ENCODE data around the gene TBC1D2B. TPM values are rescaled to one million over a fixed set of nuclear protein-coding genes. Genes with fewer than 3 reads are reported as not detected.

Gene TBC1D2B
- polyA plus RNA-seq, 1 experiment = 39.8 TPM

DNA sequence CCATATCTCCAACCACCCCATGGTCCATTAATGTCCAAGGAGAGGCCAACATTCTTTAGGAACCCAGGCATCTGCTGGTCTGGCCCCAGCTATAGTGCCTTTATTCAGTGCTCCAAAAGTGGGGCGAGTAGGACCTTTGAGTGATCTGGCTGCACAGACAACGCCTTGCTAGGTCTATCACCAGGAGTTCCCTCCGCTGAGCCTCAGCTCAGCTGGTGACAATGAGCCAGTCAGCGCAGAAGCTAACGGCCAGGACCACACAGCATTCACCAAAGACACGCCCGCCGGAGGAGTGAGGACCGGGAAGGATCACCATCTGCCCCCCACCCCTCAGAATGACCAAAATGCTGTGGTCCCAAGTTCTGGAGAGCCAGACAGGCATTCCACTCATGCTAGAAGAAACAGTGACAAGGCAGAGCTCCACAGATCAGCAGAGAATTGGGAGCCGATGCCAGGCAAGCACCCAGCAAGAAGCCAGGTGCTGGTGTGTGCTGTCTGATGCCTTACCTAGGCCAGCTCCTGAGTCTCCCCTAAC lies 19.0 kb downstream of the TBC1D2B start:
- no peak overlapping the region for H3K4me3 ChIP-seq (ENCODE audit: low read depth, low read length)
- POLR2A ChIA-PET = no interaction called here
- CTCF ChIA-PET = interaction anchor here (0.6 to 2.3 kb wide), 7 partner anchors 8 to 182 kb away, joined by 3 to 6 read pairs (median 4); no protein-coding TSS in a partner anchor

DNA sequence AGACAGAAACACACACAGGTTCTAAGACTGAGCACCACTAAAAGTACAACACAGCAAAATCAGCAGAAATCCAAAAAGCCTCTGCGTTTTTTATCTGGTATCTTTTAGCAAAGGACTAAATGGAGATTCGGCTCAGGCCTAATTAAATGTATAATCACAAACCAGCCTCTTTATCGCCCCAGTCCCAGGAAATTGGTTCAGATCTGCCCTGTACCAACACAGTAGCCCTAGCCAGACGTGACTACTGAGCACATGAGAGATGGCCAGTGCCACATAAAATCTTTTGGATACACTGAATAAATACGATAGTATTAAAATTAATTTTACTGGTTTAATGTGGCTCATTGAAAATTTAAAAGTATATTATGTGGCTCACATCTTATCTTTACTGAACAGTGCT lies 19.7 kb downstream of the TBC1D2B start:
- no peaks in the 10 kb centered on the region for H3K27me3 ChIP-seq (ENCODE audit: control insufficient read depth, insufficient read depth, low read length)
- DNase-seq (ENCODE audit: low read depth) = no peak
- ChIA-PET CTCF (interaction anchor here (0.6 to 1.9 kb wide), 4 partner anchors 18 to 394 kb away, joined by 3 to 6 read pairs (median 4); no protein-coding TSS in a partner anchor), POLR2A (no interaction called here)
- H3K36me3 ChIP-seq (ENCODE audit: control insufficient read depth, insufficient read depth, low read length) = no peaks in the 10 kb centered on the region; the same call in 1 of the 2 replicates
- TF ChIP-seq, protein P1, sequence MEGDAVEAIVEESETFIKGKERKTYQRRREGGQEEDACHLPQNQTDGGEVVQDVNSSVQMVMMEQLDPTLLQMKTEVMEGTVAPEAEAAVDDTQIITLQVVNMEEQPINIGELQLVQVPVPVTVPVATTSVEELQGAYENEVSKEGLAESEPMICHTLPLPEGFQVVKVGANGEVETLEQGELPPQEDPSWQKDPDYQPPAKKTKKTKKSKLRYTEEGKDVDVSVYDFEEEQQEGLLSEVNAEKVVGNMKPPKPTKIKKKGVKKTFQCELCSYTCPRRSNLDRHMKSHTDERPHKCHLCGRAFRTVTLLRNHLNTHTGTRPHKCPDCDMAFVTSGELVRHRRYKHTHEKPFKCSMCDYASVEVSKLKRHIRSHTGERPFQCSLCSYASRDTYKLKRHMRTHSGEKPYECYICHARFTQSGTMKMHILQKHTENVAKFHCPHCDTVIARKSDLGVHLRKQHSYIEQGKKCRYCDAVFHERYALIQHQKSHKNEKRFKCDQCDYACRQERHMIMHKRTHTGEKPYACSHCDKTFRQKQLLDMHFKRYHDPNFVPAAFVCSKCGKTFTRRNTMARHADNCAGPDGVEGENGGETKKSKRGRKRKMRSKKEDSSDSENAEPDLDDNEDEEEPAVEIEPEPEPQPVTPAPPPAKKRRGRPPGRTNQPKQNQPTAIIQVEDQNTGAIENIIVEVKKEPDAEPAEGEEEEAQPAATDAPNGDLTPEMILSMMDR (IDR thresholded peaks at IDR 0.05; ENCODE audit: insufficient read depth, low read depth, low read length) = no peak
- H3K4me3 ChIP-seq (ENCODE audit: low read depth, low read length) = no peak overlapping the region

More for the DNA sequence above, 19.0 kb downstream of the TBC1D2B start:
- TF ChIP-seq, protein P1 (IDR thresholded peaks at IDR 0.05; ENCODE audit: insufficient read depth, low read depth, low read length) = no peak
- no peaks in the 10 kb centered on the region; the same call in 1 of the 2 replicates for H3K36me3 ChIP-seq (ENCODE audit: control insufficient read depth, insufficient read depth, low read length)
- no peaks in the 10 kb centered on the region for H3K27me3 ChIP-seq (ENCODE audit: control insufficient read depth, insufficient read depth, low read length)
- DNase-seq (ENCODE audit: low read depth) = no peak

DNA sequence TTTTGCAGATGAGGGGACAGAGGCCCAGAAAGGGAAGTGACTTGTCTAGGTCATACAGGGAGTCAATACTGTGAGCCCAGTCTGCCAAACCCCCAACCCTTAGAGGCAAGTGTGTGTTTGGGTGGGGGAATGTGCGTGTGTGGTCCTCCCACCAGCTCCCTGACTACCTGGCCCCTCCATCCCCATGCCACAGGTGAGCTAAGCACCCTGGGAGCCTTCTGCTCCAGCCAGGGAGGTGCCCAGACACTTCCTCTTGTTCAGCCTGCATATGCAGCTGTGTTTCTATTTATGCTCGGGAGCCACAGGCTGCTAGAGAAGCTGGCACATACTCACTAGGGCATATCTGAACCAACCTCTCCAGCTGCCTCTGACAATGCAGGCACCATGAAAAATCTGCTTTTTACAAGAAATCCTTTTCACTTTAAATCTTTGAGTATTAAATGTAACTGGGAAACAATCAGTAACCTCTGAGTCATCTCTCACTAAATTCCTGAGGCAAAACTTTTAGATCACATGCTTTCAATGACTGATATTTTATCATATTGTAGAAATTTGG lies 20.7 kb downstream of the TBC1D2B start:
- DNase-seq (ENCODE audit: low read depth) = no peak
- ChIA-PET CTCF (interaction anchor here (0.8 to 1.9 kb wide), 3 partner anchors 15 to 52 kb away, joined by 3 to 6 read pairs (median 3); no protein-coding TSS in a partner anchor), POLR2A (interaction anchor here (0.7 kb wide), 2 partner anchors 37 to 574 kb away, joined by 3 to 4 read pairs; no protein-coding TSS in a partner anchor)
- TF ChIP-seq, protein P1 (IDR thresholded peaks at IDR 0.05; ENCODE audit: insufficient read depth, low read depth, low read length) = no peak
- H3K36me3 ChIP-seq (ENCODE audit: control insufficient read depth, insufficient read depth, low read length) = no peaks in the 10 kb centered on the region; the same call in 1 of the 2 replicates
- no peak overlapping the region for H3K4me3 ChIP-seq (ENCODE audit: low read depth, low read length)
- no peaks in the 10 kb centered on the region for H3K27me3 ChIP-seq (ENCODE audit: control insufficient read depth, insufficient read depth, low read length)

DNA sequence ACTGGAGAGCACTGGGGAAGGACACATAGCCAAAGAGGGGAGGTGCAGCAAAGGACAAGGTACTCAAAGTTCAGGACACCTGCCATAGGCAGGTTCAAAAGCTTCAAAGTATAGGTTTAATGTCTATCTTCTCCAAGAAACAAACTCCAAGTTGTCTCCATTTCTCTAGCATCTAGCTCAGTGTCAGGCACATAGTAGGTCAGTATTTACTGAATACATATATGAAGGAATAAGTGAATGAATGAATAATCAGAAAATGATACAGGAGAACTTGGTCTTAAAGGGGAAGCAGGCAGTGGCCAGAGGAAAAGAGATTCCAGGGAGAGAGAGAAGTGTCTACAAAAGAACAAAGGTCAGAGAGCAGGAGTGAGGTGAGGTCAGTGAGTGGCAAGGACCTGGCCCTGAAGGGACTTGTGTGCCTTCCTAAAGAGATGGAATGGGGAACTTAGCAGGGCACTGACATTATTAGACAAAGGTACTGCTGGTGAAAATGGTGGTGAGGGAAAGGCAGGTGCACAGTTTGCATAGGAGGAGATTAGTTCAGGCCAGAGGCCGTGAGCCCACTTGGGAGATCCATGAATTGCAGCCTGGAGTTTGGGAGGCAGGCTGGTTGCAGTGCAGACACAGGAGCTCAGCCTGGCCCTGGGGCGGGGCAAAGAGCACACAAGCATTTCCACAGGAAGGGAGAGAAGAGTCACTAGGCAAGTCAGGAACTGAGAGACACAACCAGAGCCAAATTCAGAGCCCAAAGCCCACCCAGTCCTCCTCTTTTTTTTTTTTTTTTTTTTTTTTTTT lies 21.4 kb downstream of the TBC1D2B start:
- no peak overlapping the region for H3K4me3 ChIP-seq (ENCODE audit: low read depth, low read length)
- H3K27me3 ChIP-seq (ENCODE audit: control insufficient read depth, insufficient read depth, low read length) = no peaks in the 10 kb centered on the region
- TF ChIP-seq, protein P1 (IDR thresholded peaks at IDR 0.05; ENCODE audit: insufficient read depth, low read depth, low read length) = no peak
- DNase-seq (ENCODE audit: low read depth) = no peak
- ChIA-PET POLR2A (interaction anchor here (0.7 kb wide), 2 partner anchors 37 to 574 kb away, joined by 3 to 4 read pairs; no protein-coding TSS in a partner anchor), CTCF (interaction anchor here (0.8 to 1.9 kb wide), 3 partner anchors 16 to 52 kb away, joined by 3 to 6 read pairs (median 3); no protein-coding TSS in a partner anchor)
- no peaks in the 10 kb centered on the region; the same call in 1 of the 2 replicates for H3K36me3 ChIP-seq (ENCODE audit: control insufficient read depth, insufficient read depth, low read length)

DNA sequence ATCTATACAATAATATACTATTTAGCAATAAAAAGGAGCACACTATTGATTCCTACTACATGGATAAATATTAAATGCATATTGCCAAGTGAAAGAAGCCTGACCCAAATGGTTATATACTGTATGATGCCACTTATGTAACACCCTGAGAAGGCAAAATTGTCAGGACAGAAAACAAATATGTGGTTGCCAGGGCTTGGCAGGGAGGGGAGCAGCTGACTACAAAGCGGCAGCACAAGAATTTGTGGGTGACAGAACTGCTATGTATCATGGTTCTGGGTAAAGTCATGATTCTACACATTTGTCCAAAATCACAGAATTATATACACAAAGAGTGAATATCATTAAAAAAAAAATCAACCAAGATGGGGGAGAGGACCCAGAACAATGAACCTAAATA lies 22.5 kb downstream of the TBC1D2B start:
- ChIA-PET POLR2A (no interaction called here), CTCF (interaction anchor here (1.4 kb wide), 1 partner anchor 53 kb away, joined by 3 read pairs; no protein-coding TSS in a partner anchor)
- Histone ChIP-seq H3K27me3 (ENCODE audit: control insufficient read depth, insufficient read depth, low read length) (no peaks in the 10 kb centered on the region), H3K4me3 (ENCODE audit: low read depth, low read length) (no peak overlapping the region), H3K36me3 (ENCODE audit: control insufficient read depth, insufficient read depth, low read length) (no peaks in the 10 kb centered on the region; the same call in 1 of the 2 replicates)
- TF ChIP-seq, protein P1 (IDR thresholded peaks at IDR 0.05; ENCODE audit: insufficient read depth, low read depth, low read length) = no peak
- no peak for DNase-seq (ENCODE audit: low read depth)
